Measurements from ENCODE around the gene C11orf65. TPM values are rescaled to one million over a fixed set of nuclear protein-coding genes. Genes with fewer than 3 reads are reported as not detected.
A peak's percentile ranks its signal among the peaks of the same experiment; 100 is the strongest.
"Not testable (repeated sequence)": the region's sequence is repeated elsewhere in the genome, so short reads cannot be mapped to it uniquely, and the experiment has no call there.

Gene C11orf65
- total and polyA plus RNA-seq, 2 experiments from 2014 or later: 0.58 TPM; not detected in 1

DNA sequence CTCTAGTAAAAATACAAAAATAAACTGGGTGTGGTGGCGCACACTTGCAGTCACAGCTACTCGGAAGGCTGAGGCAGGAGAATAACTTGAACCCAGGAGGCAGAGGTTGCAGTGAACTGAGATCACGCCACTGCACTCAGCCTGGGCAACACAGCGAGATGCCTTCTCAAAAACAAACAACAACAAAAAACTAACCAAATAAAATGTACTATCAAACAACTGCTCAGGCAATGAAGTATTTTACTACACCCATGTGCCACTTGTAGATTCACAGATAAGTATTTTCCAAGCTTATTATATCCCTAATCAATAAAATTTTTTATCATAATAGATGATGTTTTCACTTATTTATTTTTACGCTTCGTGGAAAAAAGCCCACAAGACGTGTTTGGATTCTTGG lies 924 bp downstream of the C11orf65 start:
- no peaks in the 10 kb centered on the region for H3K9me2 ChIP-seq (ENCODE audit: insufficient read depth)
- no peaks in the 10 kb centered on the region for H3K36me3 ChIP-seq (ENCODE audit: low read depth)
- no peaks in the 10 kb centered on the region for H3K27me3 ChIP-seq (replicated peaks; ENCODE audit: insufficient read depth)
- no peaks in the 10 kb centered on the region for H3K79me2 ChIP-seq (ENCODE audit: insufficient read depth)
- peak overlapping the region; percentile 94 for H2AFZ ChIP-seq
- H3F3A ChIP-seq (ENCODE audit: insufficient read depth): peaks cover 6% of the 10 kb centered on the region; the same call in 1 of the 2 replicates
- H3K9me3 ChIP-seq (ENCODE audit: low read depth): no peaks in the 10 kb centered on the region
- peak overlapping the region; percentile 87 for H3K4me3 ChIP-seq
- TF ChIP-seq EZH2 (IDR thresholded peaks at IDR 0.05; ENCODE audit: insufficient read depth, poor library complexity, severe bottlenecking) (no peak), EZH2phosphoT487 (IDR thresholded peaks at IDR 0.05; ENCODE audit: insufficient read depth, low read depth) (no peak)
- no peaks in the 10 kb centered on the region for H4K20me1 ChIP-seq (ENCODE audit: insufficient read depth)
- peak overlapping the region; percentile 95 for H3K27ac ChIP-seq
- in situ Hi-C loops (cut with MboI): no loop called here
- H3K9ac ChIP-seq: peak overlapping the region; percentile 93
- H3K4me2 ChIP-seq (ENCODE audit: unreplicated experiment): peak overlapping the region; percentile 96
- no peaks in the 10 kb centered on the region for H3K4me1 ChIP-seq (ENCODE audit: insufficient read depth)
- DNase-seq: no peak
- WGBS, 2 experiments (ENCODE audit: low coverage in 1 of 2, low lambda C conversion rate in 2 of 2, missing lambda C conversion rate in 2 of 2): 34 to 41% methylated on average over 7 of the region's 7 CpGs

- no peaks in the 10 kb centered on the region for H3K79me2 ChIP-seq (ENCODE audit: insufficient read depth)
- WGBS, 2 experiments (ENCODE audit: low coverage in 1 of 2, low lambda C conversion rate in 2 of 2, missing lambda C conversion rate in 2 of 2): 79 to 82% methylated on average over 2 of the region's 2 CpGs
- H3K36me3 ChIP-seq (ENCODE audit: low read depth): no peaks in the 10 kb centered on the region
- H2AFZ ChIP-seq: no peak overlapping the region
- in situ Hi-C loops (cut with MboI): no loop called here
- H3K27ac ChIP-seq: no peak overlapping the region
- H3F3A ChIP-seq (ENCODE audit: insufficient read depth): no peaks in the 10 kb centered on the region
- no peaks in the 10 kb centered on the region for H4K20me1 ChIP-seq (ENCODE audit: insufficient read depth)
- DNase-seq: no peak
- no peaks in the 10 kb centered on the region for H3K4me1 ChIP-seq (ENCODE audit: insufficient read depth)
- no peak overlapping the region for H3K9ac ChIP-seq
- no peak overlapping the region for H3K4me2 ChIP-seq (ENCODE audit: unreplicated experiment)
- H3K27me3 ChIP-seq (replicated peaks; ENCODE audit: insufficient read depth): no peaks in the 10 kb centered on the region
- H3K4me3 ChIP-seq: no peak overlapping the region
- TF ChIP-seq EZH2 (IDR thresholded peaks at IDR 0.05; ENCODE audit: insufficient read depth, poor library complexity, severe bottlenecking) (no peak), EZH2phosphoT487 (IDR thresholded peaks at IDR 0.05; ENCODE audit: insufficient read depth, low read depth) (no peak)
- no peaks in the 10 kb centered on the region for H3K9me2 ChIP-seq (ENCODE audit: insufficient read depth)
- H3K9me3 ChIP-seq (ENCODE audit: low read depth): no peaks in the 10 kb centered on the region
Observed at GRCh38 chr11:108453207-108453835, 14.0 kb downstream of the C11orf65 start.

- H3K36me3 ChIP-seq (ENCODE audit: low read depth); H3K27me3 ChIP-seq (replicated peaks; ENCODE audit: insufficient read depth); H3K4me2 ChIP-seq (ENCODE audit: unreplicated experiment); DNase-seq; H4K20me1 ChIP-seq (ENCODE audit: insufficient read depth); H3K4me3 ChIP-seq; H3K4me1 ChIP-seq (ENCODE audit: insufficient read depth); H2AFZ ChIP-seq; H3K27ac ChIP-seq; H3K9me2 ChIP-seq (ENCODE audit: insufficient read depth); H3K9ac ChIP-seq; H3F3A ChIP-seq (ENCODE audit: insufficient read depth); in situ Hi-C loops (cut with MboI); H3K79me2 ChIP-seq (ENCODE audit: insufficient read depth); H3K9me3 ChIP-seq (ENCODE audit: low read depth): not testable (repeated sequence)
- WGBS, 2 experiments (ENCODE audit: low coverage in 1 of 2, low lambda C conversion rate in 2 of 2, missing lambda C conversion rate in 2 of 2): 65 to 72% methylated on average over 4 of the region's 4 CpGs
Observed at GRCh38 chr11:108441445-108441844, 25.9 kb downstream of the C11orf65 start.

DNA sequence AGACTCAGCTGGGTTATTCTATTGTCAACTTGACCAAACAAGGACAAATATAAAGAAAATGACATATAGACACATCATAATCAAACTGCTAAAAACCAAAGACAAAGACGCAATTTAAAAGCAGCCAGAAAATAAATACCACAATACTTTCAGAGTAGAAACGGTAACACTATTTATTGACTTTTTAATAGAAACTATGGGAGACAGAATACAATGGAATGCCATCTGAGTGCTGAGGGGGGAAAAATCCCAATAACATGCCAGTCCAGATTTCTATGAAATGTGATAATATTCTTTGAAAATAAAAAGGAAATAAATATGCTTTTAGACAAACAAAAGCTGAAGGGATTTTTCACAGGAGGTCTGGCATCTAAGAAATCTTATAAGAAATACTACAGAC lies 30.7 kb downstream of the C11orf65 start:
- WGBS, 2 experiments (ENCODE audit: low coverage in 1 of 2, low lambda C conversion rate in 2 of 2, missing lambda C conversion rate in 2 of 2): 83 to 85% methylated on average over 2 of the region's 2 CpGs
- in situ Hi-C loops (cut with MboI): no loop called here
- DNase-seq: no peak
- no peaks in the 10 kb centered on the region for H4K20me1 ChIP-seq (ENCODE audit: insufficient read depth)
- no peak overlapping the region for H3K4me3 ChIP-seq
- H3K27me3 ChIP-seq (replicated peaks; ENCODE audit: insufficient read depth): no peaks in the 10 kb centered on the region
- no peak overlapping the region for H3K4me2 ChIP-seq (ENCODE audit: unreplicated experiment)
- no peak overlapping the region for H3K9ac ChIP-seq
- no peaks in the 10 kb centered on the region for H3K9me2 ChIP-seq (ENCODE audit: insufficient read depth)
- H2AFZ ChIP-seq: no peak overlapping the region
- no peaks in the 10 kb centered on the region for H3K4me1 ChIP-seq (ENCODE audit: insufficient read depth)
- H3K9me3 ChIP-seq (ENCODE audit: low read depth): no peaks in the 10 kb centered on the region
- H3K27ac ChIP-seq: no peak overlapping the region
- no peaks in the 10 kb centered on the region for H3K79me2 ChIP-seq (ENCODE audit: insufficient read depth)
- H3K36me3 ChIP-seq (ENCODE audit: low read depth): no peaks in the 10 kb centered on the region
- no peaks in the 10 kb centered on the region for H3F3A ChIP-seq (ENCODE audit: insufficient read depth)
- TF ChIP-seq EZH2 (IDR thresholded peaks at IDR 0.05; ENCODE audit: insufficient read depth, poor library complexity, severe bottlenecking) (no peak), EZH2phosphoT487 (IDR thresholded peaks at IDR 0.05; ENCODE audit: insufficient read depth, low read depth) (no peak)

DNA sequence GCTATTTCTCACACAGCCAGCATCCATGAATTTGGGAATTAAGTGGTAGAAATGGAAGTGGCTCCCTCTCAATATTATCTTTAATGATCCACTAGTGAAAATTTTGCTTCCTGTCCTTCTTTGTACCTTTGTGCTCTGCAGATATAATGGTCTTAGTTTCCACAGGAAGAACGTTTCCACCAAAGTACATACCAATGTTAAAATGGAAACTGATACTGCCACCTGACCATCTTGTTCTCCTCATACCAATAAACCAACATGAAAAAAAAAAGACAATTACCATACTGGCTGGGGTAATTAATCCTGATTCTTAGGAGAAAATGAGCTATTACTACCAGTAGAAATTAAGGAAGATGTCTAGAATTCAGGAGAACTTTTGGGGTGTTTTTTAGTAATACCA lies 32.3 kb downstream of the C11orf65 start:
- no peaks in the 10 kb centered on the region for H3K36me3 ChIP-seq (ENCODE audit: low read depth)
- in situ Hi-C loops (cut with MboI): no loop called here
- H3K4me1 ChIP-seq (ENCODE audit: insufficient read depth): no peaks in the 10 kb centered on the region
- H3K9ac ChIP-seq: no peak overlapping the region
- no peak overlapping the region for H3K4me3 ChIP-seq
- WGBS, 2 experiments (ENCODE audit: low coverage in 1 of 2, low lambda C conversion rate in 2 of 2, missing lambda C conversion rate in 2 of 2): 69 to 83% methylated on average over 1 of the region's 1 CpG
- DNase-seq: no peak
- H3K79me2 ChIP-seq (ENCODE audit: insufficient read depth): no peaks in the 10 kb centered on the region
- H3K9me3 ChIP-seq (ENCODE audit: low read depth): no peaks in the 10 kb centered on the region
- no peaks in the 10 kb centered on the region for H3K27me3 ChIP-seq (replicated peaks; ENCODE audit: insufficient read depth)
- H2AFZ ChIP-seq: no peak overlapping the region
- TF ChIP-seq EZH2phosphoT487 (IDR thresholded peaks at IDR 0.05; ENCODE audit: insufficient read depth, low read depth) (no peak), EZH2 (IDR thresholded peaks at IDR 0.05; ENCODE audit: insufficient read depth, poor library complexity, severe bottlenecking) (no peak)
- H3K27ac ChIP-seq: no peak overlapping the region
- no peaks in the 10 kb centered on the region for H3F3A ChIP-seq (ENCODE audit: insufficient read depth)
- no peaks in the 10 kb centered on the region for H3K9me2 ChIP-seq (ENCODE audit: insufficient read depth)
- no peak overlapping the region for H3K4me2 ChIP-seq (ENCODE audit: unreplicated experiment)
- no peaks in the 10 kb centered on the region for H4K20me1 ChIP-seq (ENCODE audit: insufficient read depth)

Measured in GM23248 (cell line).